ENCODE results near the gene NKD2.

NKD2 gene

GRCh38 chr5:1083823-1084605, 75.4 kb downstream of the NKD2 start:
- no peak overlapping the region for H3K4me3 ChIP-seq (ENCODE audit: low read depth, low read length)
- TF ChIP-seq CTCF (IDR thresholded peaks at IDR 0.05; ENCODE audit: low read depth, low read length): no peak
- no peak overlapping the region for H3K27ac ChIP-seq
- DNase-seq: no peak
- H3K9me3 ChIP-seq (ENCODE audit: severe bottlenecking): no peaks in the 10 kb centered on the region
- H3K36me3 ChIP-seq: peaks cover 68% of the 10 kb centered on the region
- H3K27me3 ChIP-seq (ENCODE audit: insufficient read depth, low read depth, severe bottlenecking): no peaks in the 10 kb centered on the region

- DNase-seq: no peak
- no peaks in the 10 kb centered on the region for H3K27me3 ChIP-seq (ENCODE audit: insufficient read depth, low read depth, severe bottlenecking)
- TF ChIP-seq CTCF (IDR thresholded peaks at IDR 0.05; ENCODE audit: low read depth, low read length): no peak
- H3K4me3 ChIP-seq (ENCODE audit: low read depth, low read length): no peak overlapping the region
- peaks cover 71% of the 10 kb centered on the region for H3K36me3 ChIP-seq
- no peak overlapping the region for H3K27ac ChIP-seq
- no peaks in the 10 kb centered on the region for H3K9me3 ChIP-seq (ENCODE audit: severe bottlenecking)
Observed at GRCh38 chr5:1085391-1085790, 76.8 kb downstream of the NKD2 start.

GRCh38 chr5:1086137-1086536, 77.5 kb downstream of the NKD2 start:
- Histone ChIP-seq H3K27ac (no peak overlapping the region), H3K36me3 (peaks cover 74% of the 10 kb centered on the region), H3K27me3 (ENCODE audit: insufficient read depth, low read depth, severe bottlenecking) (no peaks in the 10 kb centered on the region), H3K4me3 (ENCODE audit: low read depth, low read length) (no peak overlapping the region), H3K9me3 (ENCODE audit: severe bottlenecking) (no peaks in the 10 kb centered on the region)
- DNase-seq: no peak
- no peak for TF ChIP-seq CTCF (IDR thresholded peaks at IDR 0.05; ENCODE audit: low read depth, low read length)

- Histone ChIP-seq H3K4me3 (ENCODE audit: low read depth, low read length) (no peak overlapping the region), H3K27me3 (ENCODE audit: insufficient read depth, low read depth, severe bottlenecking) (no peaks in the 10 kb centered on the region), H3K27ac (no peak overlapping the region), H3K9me3 (ENCODE audit: severe bottlenecking) (no peaks in the 10 kb centered on the region), H3K36me3 (peaks cover 75% of the 10 kb centered on the region)
- no peak for TF ChIP-seq CTCF (IDR thresholded peaks at IDR 0.05; ENCODE audit: low read depth, low read length)
- no peak for DNase-seq
Observed at GRCh38 chr5:1086871-1087270, 78.3 kb downstream of the NKD2 start.

- Histone ChIP-seq H3K36me3 (peaks cover 81% of the 10 kb centered on the region), H3K27me3 (ENCODE audit: insufficient read depth, low read depth, severe bottlenecking) (no peaks in the 10 kb centered on the region), H3K4me3 (ENCODE audit: low read depth, low read length) (no peak overlapping the region), H3K9me3 (ENCODE audit: severe bottlenecking) (no peaks in the 10 kb centered on the region), H3K27ac (no peak overlapping the region)
- no peak for TF ChIP-seq CTCF (IDR thresholded peaks at IDR 0.05; ENCODE audit: low read depth, low read length)
- DNase-seq: no peak
Observed at GRCh38 chr5:1087428-1087827, 78.8 kb downstream of the NKD2 start.

- no peak for DNase-seq
Observed at GRCh38 chr5:1088031-1088430, 79.4 kb downstream of the NKD2 start.

More at GRCh38 chr5:1088031-1088430, 79.4 kb downstream of the NKD2 start:
- Histone ChIP-seq H3K4me3 (ENCODE audit: low read depth, low read length) (no peak overlapping the region), H3K27me3 (ENCODE audit: insufficient read depth, low read depth, severe bottlenecking) (no peaks in the 10 kb centered on the region), H3K9me3 (ENCODE audit: severe bottlenecking) (no peaks in the 10 kb centered on the region), H3K27ac (no peak overlapping the region), H3K36me3 (peaks cover 87% of the 10 kb centered on the region)
- no peak for TF ChIP-seq CTCF (IDR thresholded peaks at IDR 0.05; ENCODE audit: low read depth, low read length)

All from WERI-Rb-1 (cell line).